ENCODE data around the gene TEX53. TPM values are rescaled to one million over a fixed set of nuclear protein-coding genes. Genes with fewer than 3 reads are reported as not detected.

The TEX53 gene
- total RNA-seq, 6 donors from 2014 or later, result not detected

DNA sequence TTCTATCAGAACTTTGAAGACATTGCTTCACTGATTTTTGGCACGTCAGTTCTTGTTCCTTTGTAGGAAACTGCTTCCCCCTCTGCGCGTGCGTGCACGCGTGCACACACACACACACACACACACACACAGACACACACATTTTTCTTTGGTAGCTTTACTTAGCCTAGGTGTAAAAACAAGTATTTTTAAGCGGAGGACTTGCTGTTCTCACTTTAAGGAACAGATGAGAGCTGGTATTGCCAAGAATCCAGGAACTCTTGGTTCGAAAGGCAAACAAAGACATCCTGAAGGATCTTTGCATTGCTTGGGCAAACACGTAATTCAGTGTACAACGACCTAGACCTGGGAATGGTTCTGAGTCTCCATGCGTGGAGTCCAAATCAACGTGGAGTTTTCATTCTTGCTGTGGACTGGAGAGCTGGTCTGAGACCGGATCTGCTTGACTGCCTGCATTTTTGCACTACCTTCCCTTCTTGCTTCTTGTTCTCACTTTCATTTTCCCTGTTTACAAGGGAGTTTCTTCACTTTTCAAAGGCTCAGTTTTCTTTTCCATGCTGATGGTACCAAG is 38.3 kb downstream of the TEX53 start:
- TF ChIP-seq, protein P1, sequence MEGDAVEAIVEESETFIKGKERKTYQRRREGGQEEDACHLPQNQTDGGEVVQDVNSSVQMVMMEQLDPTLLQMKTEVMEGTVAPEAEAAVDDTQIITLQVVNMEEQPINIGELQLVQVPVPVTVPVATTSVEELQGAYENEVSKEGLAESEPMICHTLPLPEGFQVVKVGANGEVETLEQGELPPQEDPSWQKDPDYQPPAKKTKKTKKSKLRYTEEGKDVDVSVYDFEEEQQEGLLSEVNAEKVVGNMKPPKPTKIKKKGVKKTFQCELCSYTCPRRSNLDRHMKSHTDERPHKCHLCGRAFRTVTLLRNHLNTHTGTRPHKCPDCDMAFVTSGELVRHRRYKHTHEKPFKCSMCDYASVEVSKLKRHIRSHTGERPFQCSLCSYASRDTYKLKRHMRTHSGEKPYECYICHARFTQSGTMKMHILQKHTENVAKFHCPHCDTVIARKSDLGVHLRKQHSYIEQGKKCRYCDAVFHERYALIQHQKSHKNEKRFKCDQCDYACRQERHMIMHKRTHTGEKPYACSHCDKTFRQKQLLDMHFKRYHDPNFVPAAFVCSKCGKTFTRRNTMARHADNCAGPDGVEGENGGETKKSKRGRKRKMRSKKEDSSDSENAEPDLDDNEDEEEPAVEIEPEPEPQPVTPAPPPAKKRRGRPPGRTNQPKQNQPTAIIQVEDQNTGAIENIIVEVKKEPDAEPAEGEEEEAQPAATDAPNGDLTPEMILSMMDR (IDR thresholded peaks at IDR 0.05), result no peak
- peak in 2 of 4 donors; percentile 31 to 64 for TF ChIP-seq EP300 (IDR thresholded peaks at IDR 0.05)
- peak in 1 of 4 donors; percentile 16 for TF ChIP-seq POLR2A (IDR thresholded peaks at IDR 0.05)
- Histone ChIP-seq H3K9me3 (no peaks in the 10 kb centered on the region), H3K4me1 (peaks cover 16 to 43% (median 39%) of the 10 kb centered on the region in 4 donors), H3K27me3 (no peaks in the 10 kb centered on the region), H3K36me3 (no peaks in the 10 kb centered on the region), H3K27ac (peak overlapping the region; percentile 66 to 82 (median 72)), H3K4me3 (peak overlapping the region in 3 of 4 donors; percentile 23 to 38 (median 38))
- peak; percentile 58 to 83 for DNase-seq
- peak; percentile 31 to 77 for ATAC-seq (ENCODE audit: low FRiP score in 2 of 2)
- WGBS, 2 donors, result 27 to 42% methylated on average over 13 of the region's 13 CpGs

DNA sequence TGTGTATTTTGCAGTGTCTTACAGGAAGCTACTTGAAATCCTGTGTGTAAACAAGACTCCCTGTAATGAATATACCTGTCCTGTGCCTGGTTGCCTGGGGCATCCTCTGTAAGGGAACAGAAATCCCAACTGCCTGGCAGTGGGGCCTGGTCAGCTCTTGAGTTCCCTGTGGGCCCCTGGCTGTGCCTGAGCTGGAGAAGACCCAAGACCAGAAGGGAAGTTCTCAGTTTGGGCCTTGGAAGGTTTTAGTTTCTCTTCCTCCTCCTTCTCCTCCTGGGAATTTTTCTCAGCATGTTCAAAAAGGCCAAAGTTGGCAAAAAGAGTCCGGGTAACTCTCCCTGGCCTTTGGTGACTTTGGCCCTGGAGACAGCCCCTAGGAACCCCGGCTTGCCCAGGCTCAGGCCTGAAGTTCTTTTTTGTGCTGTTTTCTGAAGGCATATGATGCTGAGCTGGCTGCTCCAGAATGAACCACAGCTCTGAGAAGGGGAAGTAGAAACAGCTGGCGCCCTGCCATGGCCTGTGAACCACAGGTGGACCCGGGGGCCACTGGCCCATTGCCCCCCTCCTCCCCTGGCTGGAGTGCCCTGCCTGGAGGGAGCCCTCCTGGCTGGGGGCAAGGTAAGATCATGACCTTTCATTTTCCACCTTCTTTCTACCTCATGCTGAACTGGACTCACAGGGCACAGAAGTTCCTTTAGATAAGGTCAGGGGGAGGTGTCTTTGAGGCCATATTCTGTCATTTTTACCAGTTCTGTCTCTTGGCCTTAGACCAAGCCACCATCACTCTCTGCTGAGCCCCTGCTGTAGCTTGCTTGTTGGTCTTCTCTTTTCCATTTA is 40.7 kb downstream of the TEX53 start:
- TF ChIP-seq POLR2AphosphoS5 (IDR thresholded peaks at IDR 0.05) (no peak), EP300 (IDR thresholded peaks at IDR 0.05) (no peak), POLR2A (IDR thresholded peaks at IDR 0.05) (no peak)
- TF ChIP-seq, protein P1 (IDR thresholded peaks at IDR 0.05), result no peak
- 31 to 56% methylated on average over 2 to 4 of the region's 4 CpGs for WGBS, 2 donors
- Histone ChIP-seq H3K27ac (peak overlapping the region; percentile 60 to 82 (median 70)), H3K27me3 (no peaks in the 10 kb centered on the region), H3K4me1 (peaks cover 29 to 64% (median 52%) of the 10 kb centered on the region in 4 donors), H3K36me3 (no peaks in the 10 kb centered on the region), H3K9me3 (no peaks in the 10 kb centered on the region), H3K4me3 (no peak overlapping the region)
- peak; percentile 69 to 81 for DNase-seq
- ATAC-seq (ENCODE audit: low FRiP score in 2 of 2), result peak in 1 of 2 donors; percentile 52

DNA sequence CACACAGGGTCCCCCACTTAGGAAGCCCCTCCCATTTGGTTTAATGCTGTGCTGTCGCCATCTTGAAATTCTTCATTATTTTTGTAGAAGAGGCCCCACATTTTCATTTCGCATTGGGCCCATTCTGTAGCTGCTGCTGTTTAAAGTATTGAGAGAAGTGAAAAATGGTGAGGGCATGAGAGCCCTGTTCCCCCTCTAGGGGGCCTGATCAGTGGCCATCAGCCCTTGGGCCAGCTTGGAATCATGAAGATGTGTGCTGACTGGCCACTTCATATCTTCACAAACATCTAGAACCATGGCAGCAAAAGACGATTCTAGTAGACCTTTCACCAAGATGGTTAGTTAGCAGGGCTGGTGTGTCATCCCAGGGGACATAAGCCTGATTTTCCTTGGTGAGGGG is 43.2 kb downstream of the TEX53 start:
- TF ChIP-seq POLR2A (IDR thresholded peaks at IDR 0.05), result no peak
- TF ChIP-seq EP300 (IDR thresholded peaks at IDR 0.05), result no peak
- no peak for TF ChIP-seq POLR2AphosphoS5 (IDR thresholded peaks at IDR 0.05)
- TF ChIP-seq, protein P1 (IDR thresholded peaks at IDR 0.05), result no peak
- WGBS, 2 donors, result 97 to 98% methylated on average over 3 of the region's 3 CpGs
- Histone ChIP-seq H3K36me3 (no peaks in the 10 kb centered on the region), H3K4me1 (peaks cover 26 to 60% (median 44%) of the 10 kb centered on the region in 4 donors), H3K27ac (no peak overlapping the region), H3K9me3 (no peaks in the 10 kb centered on the region), H3K27me3 (no peaks in the 10 kb centered on the region), H3K4me3 (no peak overlapping the region)
- DNase-seq, result no peak
- no peak for ATAC-seq (ENCODE audit: low FRiP score in 2 of 2)

DNA sequence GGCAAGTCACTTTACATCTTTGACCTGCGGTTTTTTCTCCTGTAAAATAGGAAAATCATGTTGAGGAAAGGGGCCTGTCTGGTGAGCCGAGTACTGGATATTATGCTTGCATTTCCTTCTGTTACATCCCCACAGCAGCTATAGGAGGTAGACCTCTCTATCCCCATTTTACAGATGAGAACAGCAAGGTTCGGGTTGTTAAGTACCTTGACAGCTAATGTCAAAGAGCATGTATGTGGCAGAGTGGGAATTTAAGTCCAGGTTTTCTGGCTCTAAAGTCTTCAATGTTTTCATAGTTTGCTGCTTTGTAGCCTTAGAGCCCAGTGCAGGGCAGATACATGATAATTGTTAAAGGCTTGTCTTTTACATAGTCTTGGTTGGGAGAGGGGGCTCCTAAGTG is 43.7 kb downstream of the TEX53 start:
- Histone ChIP-seq H3K27ac (peak overlapping the region in 2 of 4 donors; percentile 91 to 94), H3K36me3 (no peaks in the 10 kb centered on the region), H3K27me3 (no peaks in the 10 kb centered on the region), H3K4me1 (peaks cover 24 to 58% (median 43%) of the 10 kb centered on the region in 4 donors), H3K9me3 (no peaks in the 10 kb centered on the region), H3K4me3 (no peak overlapping the region)
- ATAC-seq (ENCODE audit: low FRiP score in 2 of 2) (no peak), DNase-seq (no peak)
- WGBS, 2 donors, result 63 to 67% methylated on average over 3 of the region's 3 CpGs
- TF ChIP-seq POLR2A (IDR thresholded peaks at IDR 0.05), result no peak
- TF ChIP-seq EP300 (IDR thresholded peaks at IDR 0.05), result no peak
- TF ChIP-seq, protein P1 (IDR thresholded peaks at IDR 0.05), result no peak
- TF ChIP-seq POLR2AphosphoS5 (IDR thresholded peaks at IDR 0.05), result no peak
